ENCODE results near the gene WDFY4.

DNA sequence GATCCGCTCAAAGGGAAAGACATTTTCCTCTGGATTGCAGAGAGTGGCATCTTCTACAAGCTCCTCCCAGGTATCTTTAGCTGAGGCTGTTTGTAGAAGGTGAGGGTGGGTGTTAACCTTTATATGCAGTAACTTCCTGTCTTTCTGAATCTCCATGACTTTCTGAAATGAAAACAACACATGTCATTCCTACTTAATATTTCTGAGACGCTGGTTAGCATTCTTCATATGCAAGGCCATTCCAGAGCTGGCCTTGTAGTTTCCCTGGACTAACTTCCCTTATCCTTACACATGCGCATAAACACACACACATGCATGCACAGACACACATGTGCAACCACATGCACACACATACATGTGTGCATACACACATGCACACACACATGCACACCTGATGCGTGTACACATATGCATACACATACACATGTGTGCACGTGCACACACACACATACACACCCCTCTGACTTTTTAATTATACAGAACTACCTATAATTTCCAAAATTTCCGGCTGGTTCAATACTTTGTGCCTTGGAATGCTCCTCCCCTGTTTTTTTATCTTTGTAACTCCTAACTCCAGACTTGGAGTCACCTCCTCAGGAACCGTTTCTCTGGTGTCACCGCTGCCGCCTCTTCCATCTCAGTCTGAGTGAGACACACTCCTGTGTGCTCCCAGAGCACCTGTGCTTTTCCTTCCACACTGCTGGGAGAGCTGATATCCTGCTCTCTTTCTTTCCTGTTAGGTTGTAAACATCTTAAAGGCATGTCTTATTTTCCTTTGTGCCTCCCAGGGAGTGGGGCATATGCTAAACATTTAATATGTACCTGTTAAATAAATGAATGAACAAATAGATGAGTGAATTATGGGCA, 199.7 kb downstream of the WDFY4 start:
- TF ChIP-seq, protein P1, sequence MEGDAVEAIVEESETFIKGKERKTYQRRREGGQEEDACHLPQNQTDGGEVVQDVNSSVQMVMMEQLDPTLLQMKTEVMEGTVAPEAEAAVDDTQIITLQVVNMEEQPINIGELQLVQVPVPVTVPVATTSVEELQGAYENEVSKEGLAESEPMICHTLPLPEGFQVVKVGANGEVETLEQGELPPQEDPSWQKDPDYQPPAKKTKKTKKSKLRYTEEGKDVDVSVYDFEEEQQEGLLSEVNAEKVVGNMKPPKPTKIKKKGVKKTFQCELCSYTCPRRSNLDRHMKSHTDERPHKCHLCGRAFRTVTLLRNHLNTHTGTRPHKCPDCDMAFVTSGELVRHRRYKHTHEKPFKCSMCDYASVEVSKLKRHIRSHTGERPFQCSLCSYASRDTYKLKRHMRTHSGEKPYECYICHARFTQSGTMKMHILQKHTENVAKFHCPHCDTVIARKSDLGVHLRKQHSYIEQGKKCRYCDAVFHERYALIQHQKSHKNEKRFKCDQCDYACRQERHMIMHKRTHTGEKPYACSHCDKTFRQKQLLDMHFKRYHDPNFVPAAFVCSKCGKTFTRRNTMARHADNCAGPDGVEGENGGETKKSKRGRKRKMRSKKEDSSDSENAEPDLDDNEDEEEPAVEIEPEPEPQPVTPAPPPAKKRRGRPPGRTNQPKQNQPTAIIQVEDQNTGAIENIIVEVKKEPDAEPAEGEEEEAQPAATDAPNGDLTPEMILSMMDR (IDR thresholded peaks at IDR 0.05; ENCODE audit: insufficient read depth, low read length, poor library complexity, severe bottlenecking) = no peak
- TF ChIP-seq EZH2phosphoT487 (conservative IDR thresholded peaks at IDR 0.05; ENCODE audit: low read length) = no peak
